OCI-LY7 (cell line): Measurements from ENCODE around the gene SNX15. TPM values are rescaled to one million over a fixed set of nuclear protein-coding genes. Genes with fewer than 3 reads are reported as not detected.

Experiments used
- BruUV-seq: library from RNA; stranded (reverse); fragments of 400-500 nt; replicated peaks from 2 replicates; lab custom pipeline; 2021; lab: Mats Ljungman, UMichigan
- CTCF ChIA-PET: fragments of 300-600 bp; sonication (Branson Sonifier 250); formaldehyde crosslinking; loops from one replicate; lab custom pipeline; 2022; ENCODE audit warnings: antibody characterized with exemption; ENCODE audit not compliant: unreplicated experiment; lab: Charles Lee
- POLR2A ChIA-PET: fragments of 300-600 bp; sonication (Branson Sonifier 250); formaldehyde crosslinking; loops from one replicate; lab custom pipeline; 2022; ENCODE audit warnings: antibody characterized with exemption; lab: Charles Lee
- DNase-seq: peaks from one replicate; pipeline ENCODE4 v3.0.0-alpha.2; 2015; ENCODE audit warnings: low spot score
- H2AFZ ChIP-seq: fragments of 200-600 bp; sonication (generic), shearing (Covaris generic); 2 replicates; pipeline ENCODE4 v1.6.1; 2014; ENCODE audit warnings: mild to moderate bottlenecking, antibody characterized with exemption, low read length, moderate library complexity
- H3K27ac ChIP-seq: fragments of 200-600 bp; sonication (generic); 2 replicates; pipeline ENCODE4 v1.5.1; 2014; ENCODE audit warnings: mixed run types, low read depth, mild to moderate bottlenecking, moderate library complexity, low read length, inconsistent platforms; ENCODE audit not compliant: poor library complexity, severe bottlenecking
- H3K36me3 ChIP-seq: fragments of 200-600 bp; sonication (generic); 2 replicates; pipeline ENCODE4 v1.6.1; 2014; ENCODE audit warnings: mild to moderate bottlenecking, antibody characterized with exemption, low read length, moderate library complexity, mixed read lengths; ENCODE audit not compliant: insufficient read depth
- H3K4me1 ChIP-seq: fragments of 200-600 bp; sonication (generic); 2 replicates; pipeline ENCODE4 v1.5.1; 2014; ENCODE audit warnings: mild to moderate bottlenecking, low read length; ENCODE audit not compliant: insufficient read depth, poor library complexity, severe bottlenecking
- H3K4me2 ChIP-seq: fragments of 200-600 bp; sonication (generic); 2 replicates; pipeline ENCODE4 v1.6.1; 2014; ENCODE audit warnings: mild to moderate bottlenecking, low read length
- H3K4me3 ChIP-seq: fragments of 200-600 bp; sonication (generic); 2 replicates; pipeline ENCODE4 v1.5.1; 2014; ENCODE audit warnings: mild to moderate bottlenecking, low read depth, low read length; ENCODE audit not compliant: poor library complexity, severe bottlenecking
- H3K79me2 ChIP-seq: fragments of 200-600 bp; sonication (generic); 2 replicates; pipeline ENCODE4 v1.6.1; 2016; ENCODE audit warnings: low read depth, mild to moderate bottlenecking, low read length, moderate library complexity, mixed read lengths; ENCODE audit not compliant: insufficient read depth
- H3K9me2 ChIP-seq: fragments of 200-600 bp; sonication (generic); 2 replicates; pipeline ENCODE4 v1.6.1; 2016; ENCODE audit warnings: mild to moderate bottlenecking, low read length, mixed read lengths; ENCODE audit not compliant: insufficient read depth
- H3K9me3 ChIP-seq: fragments of 200-600 bp; sonication (generic); 2 replicates; pipeline ENCODE4 v1.6.1; 2014; ENCODE audit warnings: mild to moderate bottlenecking, mixed run types, low read length, mixed read lengths
- H4K20me1 ChIP-seq: fragments of 200-600 bp; sonication (generic); 2 replicates; pipeline ENCODE4 v1.6.1; 2014; ENCODE audit warnings: mild to moderate bottlenecking, antibody characterized with exemption, low read length, moderate library complexity, mixed read lengths; ENCODE audit not compliant: insufficient read depth
- CTCF ChIP-seq: fragments of 200-600 bp; sonication (generic); conservative IDR thresholded peaks from 2 replicates; pipeline ENCODE4 v1.5.1; 2014; ENCODE audit warnings: mild to moderate bottlenecking, antibody characterized with exemption, low read length, moderate library complexity, mixed read lengths
- EZH2phosphoT487 ChIP-seq: fragments of 200-600 bp; sonication (generic); IDR thresholded peaks from 2 replicates; pipeline ENCODE4 v1.6.1; 2018; ENCODE audit warnings: low read depth, borderline replicate concordance, mild to moderate bottlenecking, mixed run types, antibody characterized with exemption, low read length, moderate library complexity, mixed read lengths
- intact Hi-C: fragments of 100-400 bp; cut with micrococcal nuclease; formaldehyde crosslinking; loops from one replicate; pipeline ENCODE4 v1.10.0; 2022; ENCODE audit not compliant: unreplicated experiment
- total RNA-seq, 2 experiments: library from RNA; depleted of rRNA in 1 of 2; stranded (reverse); fragments of >200 nt in 1 of 2; shearing (Covaris generic) in 1 of 2; gene quantifications; 2 replicates each; pipeline ENCODE4 v1.2.3, GENCODE V29; 2014 to 2022

The SNX15 gene
- total RNA-seq, 2 experiments from 2014 or later, result 25.9 to 28.3 TPM

- TF ChIP-seq CTCF (peak; percentile 74), EZH2phosphoT487 (no peak)
- peaks cover 26% of the 10 kb centered on the region for H3K4me1 ChIP-seq
- peaks cover 26% of the 10 kb centered on the region for H3K79me2 ChIP-seq
- H3K4me2 ChIP-seq, result peak within 1 kb of the TSS; percentile 73
- intact Hi-C loops, result loop anchor here (1.0 to 10.0 kb wide), 11 partner anchors 13 to 251 kb away; partner anchors contain the start of genes ATG2A, CAPN1, CDCA5 and POLA2
- peaks cover 25% of the 10 kb centered on the region for H3K36me3 ChIP-seq
- H2AFZ ChIP-seq, result peak within 1 kb of the TSS; percentile 85; the same call in 1 of the 2 replicates
- peak within 1 kb of the TSS; percentile 83 for H3K4me3 ChIP-seq
- no TSS peak for BruUV-seq
- H3K9me3 ChIP-seq, result no peaks in the 10 kb centered on the region
- H3K9me2 ChIP-seq, result no peaks in the 10 kb centered on the region
- peak within 1 kb of the TSS; percentile 92 for H3K27ac ChIP-seq
- H4K20me1 ChIP-seq, result no peaks in the 10 kb centered on the region
- ChIA-PET POLR2A (interaction anchor here (0.6 to 1.5 kb wide), 4 partner anchors 62 to 134 kb away, joined by 4 to 5 read pairs (median 4); no protein-coding TSS in a partner anchor), CTCF (interaction anchor here (0.6 kb wide), 2 partner anchors 204 to 302 kb away, joined by 3 read pairs; no protein-coding TSS in a partner anchor)
- DNase-seq, result peak; percentile 98
Measured at GRCh38 chr11:65013888-65014725, 13.1 kb upstream of the SNX15 start, which contains the start of gene ARL2. Gene ARL2, plus strand, starts transcription at chr11:65014160. Its CDS starts 48 bp downstream, at chr11:65014208.

- peak overlapping the region; percentile 92 for H3K27ac ChIP-seq
- DNase-seq, result no peak
- H2AFZ ChIP-seq, result peak overlapping the region; percentile 7; the same call in 1 of the 2 replicates
- peaks cover 29% of the 10 kb centered on the region for H3K36me3 ChIP-seq
- POLR2A ChIA-PET, result interaction anchor here (0.6 to 1.5 kb wide), 4 partner anchors 61 to 134 kb away, joined by 4 to 5 read pairs (median 4); no protein-coding TSS in a partner anchor
- no peaks in the 10 kb centered on the region for H4K20me1 ChIP-seq
- intact Hi-C loops, result loop anchor here (1.0 to 10.0 kb wide), 7 partner anchors 13 to 250 kb away; partner anchors contain the start of genes ATG2A, CAPN1, CDCA5 and POLA2
- peak overlapping the region; percentile 71 for H3K4me2 ChIP-seq
- peaks cover 26% of the 10 kb centered on the region for H3K79me2 ChIP-seq
- BruUV-seq, result TSS peak; percentile 44
- CTCF ChIA-PET, result interaction anchor here (0.6 kb wide), 2 partner anchors 205 to 301 kb away, joined by 3 read pairs; no protein-coding TSS in a partner anchor
- TF ChIP-seq EZH2phosphoT487 (no peak), CTCF (no peak)
- peak overlapping the region; percentile 83 for H3K4me3 ChIP-seq
- no peaks in the 10 kb centered on the region for H3K9me3 ChIP-seq
- H3K9me2 ChIP-seq, result no peaks in the 10 kb centered on the region
- H3K4me1 ChIP-seq, result peaks cover 26% of the 10 kb centered on the region
Measured at GRCh38 chr11:65014726-65015227, 12.5 kb upstream of the SNX15 start.
